B cell (primary cell): ENCODE results near the gene GRIN2D. TPM values are rescaled to one million over a fixed set of nuclear protein-coding genes. Genes with fewer than 3 reads are reported as not detected.
"Not testable (repeated sequence)": the region's sequence is repeated elsewhere in the genome, so short reads cannot be mapped to it uniquely, and the experiment has no call there.

Experiments used
- ATAC-seq: fragments of 200-7000 bp; cut with Tn5 transposase; one replicate; pipeline ENCODE4 v1.10.0; 2021; ENCODE audit warnings: low read depth, mild to moderate bottlenecking, moderate number of reproducible peaks, moderate library complexity
- CTCF ChIA-PET: fragments of 350-600 bp; sonication (Branson Sonifier 250); formaldehyde crosslinking; loops from one replicate; lab custom pipeline; 2021; ENCODE audit warnings: antibody characterized with exemption, inconsistent platforms; lab: Charles Lee
- POLR2A ChIA-PET: fragments of 350-600 bp; sonication (Branson Sonifier 250); formaldehyde crosslinking; loops from one replicate; lab custom pipeline; 2021; ENCODE audit warnings: antibody characterized with exemption; lab: Charles Lee
- DNase-seq: peaks from one replicate; pipeline ENCODE4 v3.0.0; 2013
- H2AFZ ChIP-seq: 2 replicates; pipeline ENCODE4 v1.6.1; 2012; ENCODE audit warnings: mild to moderate bottlenecking, low read depth, low read length; ENCODE audit not compliant: insufficient read depth, poor library complexity, severe bottlenecking
- H3K27ac ChIP-seq, 2 donors: 1 replicate in 1 of 2; 2 replicates in 1 of 2; pipeline ENCODE4 v1.5.1; 2012 to 2013; ENCODE audit warnings: low read length in 2 of 2, mild to moderate bottlenecking in 2 of 2, moderate library complexity in 1 of 2
- H3K27me3 ChIP-seq, 4 experiments: fragments of 200-600 bp in 1 of 4; sonication (generic) in 1 of 4; replicated peaks in 1 of 4; 1 replicate in 2 of 4; 2 replicates in 2 of 4; pipeline versions ENCODE4 v1.6.1 to v1.7.0; 2013 to 2016; ENCODE audit warnings: low read length in 3 of 4, mild to moderate bottlenecking in 2 of 4, mixed read lengths in 1 of 4, moderate library complexity in 1 of 4; ENCODE audit not compliant: insufficient read depth in 4 of 4, control insufficient read depth in 3 of 4; ENCODE audit errors: control extremely low read depth in 1 of 4
- H3K36me3 ChIP-seq, 2 experiments: replicated peaks in 1 of 2; 1 replicate in 1 of 2; 2 replicates in 1 of 2; pipeline versions ENCODE4 v1.6.1 to v1.7.1; 2013; ENCODE audit warnings: low read length in 1 of 2; ENCODE audit not compliant: insufficient read depth in 2 of 2, control insufficient read depth in 1 of 2; ENCODE audit errors: control extremely low read depth in 1 of 2, extremely low read depth in 1 of 2
- H3K4me1 ChIP-seq, 2 donors: fragments of 200-600 bp in 1 of 2; sonication (generic) in 1 of 2; 1 replicate in 1 of 2; 2 replicates in 1 of 2; pipeline versions ENCODE4 v1.5.1 to v1.6.1; 2013 to 2017; ENCODE audit warnings: low read length in 2 of 2; ENCODE audit not compliant: control insufficient read depth in 2 of 2, insufficient read depth in 2 of 2
- H3K4me2 ChIP-seq: replicated peaks from 2 replicates; pipeline ENCODE3; 2012; ENCODE audit warnings: mild to moderate bottlenecking, low read depth, low read length; ENCODE audit not compliant: poor library complexity, severe bottlenecking
- H3K4me3 ChIP-seq, 5 experiments: fragments of 200-600 bp in 1 of 5; sonication (generic) in 1 of 5; 1 replicate in 3 of 5; 2 replicates in 2 of 5; pipeline versions ENCODE4 v1.5.1 to v1.7.0; 2011 to 2016; ENCODE audit warnings: low read length in 4 of 5, mild to moderate bottlenecking in 4 of 5, low read depth in 2 of 5, control low read depth in 1 of 5, moderate library complexity in 1 of 5; ENCODE audit not compliant: insufficient read depth in 1 of 5; ENCODE audit errors: control extremely low read depth in 1 of 5, extremely low read depth in 1 of 5
- H3K79me2 ChIP-seq: fragments of 200-600 bp; sonication (generic); one replicate; pipeline ENCODE4 v1.6.0; 2016; ENCODE audit warnings: low read length; ENCODE audit not compliant: control insufficient read depth, insufficient read depth
- H3K9ac ChIP-seq: fragments of 200-600 bp; sonication (generic); 2 replicates; pipeline ENCODE4 v1.6.1; 2017; ENCODE audit warnings: mild to moderate bottlenecking, low read length, moderate library complexity
- H3K9me3 ChIP-seq, 3 donors: one replicate each; pipeline versions ENCODE4 v1.6.1 to v1.7.1; 2013; ENCODE audit warnings: low read length in 2 of 3; ENCODE audit not compliant: control insufficient read depth in 2 of 3, insufficient read depth in 1 of 3; ENCODE audit errors: control extremely low read depth in 1 of 3
- H4K20me1 ChIP-seq: 2 replicates; pipeline ENCODE4 v1.6.0; 2012; ENCODE audit warnings: mild to moderate bottlenecking, low read length; ENCODE audit not compliant: insufficient read depth, control insufficient read depth, poor library complexity, severe bottlenecking
- H3K27ac Mint-ChIP-seq: one replicate; pipeline ENCODE4 v1.8.0; 2021; ENCODE audit warnings: mixed read lengths
- H3K27me3 Mint-ChIP-seq: one replicate; pipeline ENCODE4 v1.8.0; 2021; ENCODE audit warnings: mixed read lengths
- H3K4me1 Mint-ChIP-seq: one replicate; pipeline ENCODE4 v1.8.0; 2021; ENCODE audit warnings: mixed read lengths
- H3K4me3 Mint-ChIP-seq: one replicate; pipeline ENCODE4 v1.8.0; 2021; ENCODE audit warnings: mixed read lengths
- H3K9me3 Mint-ChIP-seq: one replicate; pipeline ENCODE4 v1.8.0; 2022; ENCODE audit warnings: mixed read lengths; ENCODE audit not compliant: insufficient read depth
- CTCF ChIP-seq: fragments of 200-600 bp; IDR thresholded peaks from one replicate; pipeline ENCODE4 v1.8.0; 2022; ENCODE audit warnings: antibody characterized with exemption, mild to moderate bottlenecking
- EZH2 ChIP-seq: IDR thresholded peaks from 2 replicates; pipeline ENCODE4 v1.6.1; 2012; ENCODE audit warnings: borderline replicate concordance, low read depth, mild to moderate bottlenecking, moderate library complexity, low read length; ENCODE audit not compliant: insufficient read depth, poor library complexity, severe bottlenecking
- WGBS: methylation state at CpG from one replicate; pipeline ENCODE4 v1.1.5; 2013; ENCODE audit warnings: missing lambda C conversion rate; ENCODE audit not compliant: insufficient coverage; 5-methylcytosine and 5-hydroxymethylcytosine counted together
- intact Hi-C: fragments of 100-400 bp; cut with micrococcal nuclease; formaldehyde crosslinking; loops from one replicate; pipeline ENCODE4 v1.10.0; 2022
- polyA plus RNA-seq: library from polyadenylated mRNA; depleted of rRNA; stranded (reverse); fragments of >200 nt; gene quantifications from 2 replicates; pipeline ENCODE4 v1.2.3, GENCODE V29; 2012
- total RNA-seq, 2 donors: library from RNA; stranded (reverse); fragments of 120-200 nt in 1 of 2; gene quantifications; 1 replicate in 1 of 2; 2 replicates in 1 of 2; pipeline versions ENCODE4 v1.2.3 to v1.2.4, GENCODE V29; 2013 to 2022

Gene GRIN2D
- total and polyA plus RNA-seq, 2 donors (not counting 1 experiment from before 2014, with no cell fraction given), result not detected

GRCh38 chr19:48370955-48371354, 22.5 kb upstream of the GRIN2D start:
- Histone ChIP-seq H3K79me2 (no peaks in the 10 kb centered on the region), H3K36me3 (no peaks in the 10 kb centered on the region), H3K4me1 (no peaks in the 10 kb centered on the region), H3K4me3 (no peak overlapping the region), H3K27me3 (no peaks in the 10 kb centered on the region), H2AFZ (no peak overlapping the region), H4K20me1 (no peaks in the 10 kb centered on the region), H3K4me2 (no peak overlapping the region), H3K9ac (no peak overlapping the region), H3K27ac (no peak overlapping the region), H3K9me3 (no peaks in the 10 kb centered on the region)
- intact Hi-C loops, result no loop called here
- H3K9me3 Mint-ChIP-seq, result no peaks in the 10 kb centered on the region
- TF ChIP-seq EZH2, result no peak
- no peak for TF ChIP-seq CTCF
- no peaks in the 10 kb centered on the region for H3K4me1 Mint-ChIP-seq
- WGBS, result 100% methylated on average over 4 of the region's 4 CpGs
- H3K27ac Mint-ChIP-seq, result no peak overlapping the region
- H3K4me3 Mint-ChIP-seq, result no peak overlapping the region
- no peak for ATAC-seq
- CTCF ChIA-PET, result no interaction called here
- DNase-seq, result no peak
- H3K27me3 Mint-ChIP-seq, result peaks cover 4% of the 10 kb centered on the region
- POLR2A ChIA-PET, result interaction anchor here (0.6 kb wide), 1 partner anchor 9 kb away, joined by 6 read pairs; no protein-coding TSS in a partner anchor

- no peaks in the 10 kb centered on the region for H3K27me3 ChIP-seq
- H3K27ac ChIP-seq, result no peak overlapping the region
- no peaks in the 10 kb centered on the region for H3K79me2 ChIP-seq
- H3K4me1 Mint-ChIP-seq, result no peaks in the 10 kb centered on the region
- no peaks in the 10 kb centered on the region for H3K9me3 ChIP-seq
- intact Hi-C loops, result no loop called here
- CTCF ChIA-PET, result interaction anchor here (0.6 kb wide), 1 partner anchor 10 kb away, joined by 3 read pairs; no protein-coding TSS in a partner anchor
- no peaks in the 10 kb centered on the region for H3K36me3 ChIP-seq
- no peak overlapping the region for H3K27ac Mint-ChIP-seq
- ATAC-seq (no peak), DNase-seq (no peak)
- H2AFZ ChIP-seq, result no peak overlapping the region
- no peak overlapping the region for H3K4me3 ChIP-seq
- H4K20me1 ChIP-seq, result no peaks in the 10 kb centered on the region
- TF ChIP-seq EZH2 (no peak), CTCF (no peak)
- POLR2A ChIA-PET, result interaction anchor here (0.6 kb wide), 2 partner anchors 9 to 16 kb away, joined by 6 to 7 read pairs; no protein-coding TSS in a partner anchor
- H3K9me3 Mint-ChIP-seq, result no peaks in the 10 kb centered on the region
- H3K9ac ChIP-seq, result no peak overlapping the region
- WGBS, result 85% methylated on average over 6 of the region's 7 CpGs
- H3K4me2 ChIP-seq, result no peak overlapping the region
- H3K4me3 Mint-ChIP-seq, result no peak overlapping the region
- H3K4me1 ChIP-seq, result no peaks in the 10 kb centered on the region
- peaks cover 4% of the 10 kb centered on the region for H3K27me3 Mint-ChIP-seq
Measured at GRCh38 chr19:48371367-48371766, 22.1 kb upstream of the GRIN2D start.

GRCh38 chr19:48371771-48372170, 21.7 kb upstream of the GRIN2D start:
- H3K79me2 ChIP-seq, H3K27me3 ChIP-seq, H3K27ac Mint-ChIP-seq, ATAC-seq, H3K9me3 Mint-ChIP-seq, H3K27ac ChIP-seq, H3K4me3 Mint-ChIP-seq, intact Hi-C loops, H3K4me2 ChIP-seq, H2AFZ ChIP-seq, H3K27me3 Mint-ChIP-seq, H3K36me3 ChIP-seq, H3K4me1 Mint-ChIP-seq, H3K9me3 ChIP-seq, H3K4me3 ChIP-seq, H3K9ac ChIP-seq, H4K20me1 ChIP-seq, DNase-seq, H3K4me1 ChIP-seq: not testable (repeated sequence)
- ChIA-PET CTCF (interaction anchor here (0.6 kb wide), 1 partner anchor 9 kb away, joined by 3 read pairs; no protein-coding TSS in a partner anchor), POLR2A (interaction anchor here (0.6 to 0.7 kb wide), 2 partner anchors 15 to 593 kb away, joined by 4 to 7 read pairs; partner anchors contain the start of gene FTL)
- 100% methylated on average over 2 of the region's 5 CpGs for WGBS
